Liver (tissue), 9 donors: ENCODE data around the gene IMPA2. TPM values are rescaled to one million over a fixed set of nuclear protein-coding genes. Genes with fewer than 3 reads are reported as not detected.

Source experiments
- DNase-seq: peaks from one replicate; pipeline ENCODE4 v3.0.0-alpha.2; 2017; ENCODE audit warnings: low spot score
- H3K27ac ChIP-seq, 2 donors: one replicate each; pipeline ENCODE4 v1.7.0; 2013; ENCODE audit warnings: inconsistent platforms in 2 of 2, low read length in 2 of 2, control low read depth in 1 of 2, low read depth in 1 of 2, mild to moderate bottlenecking in 1 of 2
- H3K27me3 ChIP-seq, 4 donors: one replicate each; pipeline versions ENCODE4 v1.6.1 to v1.7.0; 2013; ENCODE audit warnings: low read length in 3 of 4, inconsistent platforms in 1 of 4, mild to moderate bottlenecking in 1 of 4, moderate library complexity in 1 of 4; ENCODE audit not compliant: control insufficient read depth in 4 of 4, insufficient read depth in 4 of 4
- H3K36me3 ChIP-seq, 4 donors: one replicate each; pipeline versions ENCODE4 v1.6.1 to v1.7.0; 2013; ENCODE audit warnings: low read length in 3 of 4, mild to moderate bottlenecking in 3 of 4, low read depth in 1 of 4, moderate library complexity in 1 of 4; ENCODE audit not compliant: control insufficient read depth in 4 of 4, insufficient read depth in 3 of 4
- H3K4me1 ChIP-seq, 4 donors: one replicate each; pipeline versions ENCODE4 v1.6.1 to v1.7.0; 2013; ENCODE audit warnings: low read length in 3 of 4, mild to moderate bottlenecking in 3 of 4, moderate library complexity in 1 of 4; ENCODE audit not compliant: control insufficient read depth in 4 of 4, insufficient read depth in 4 of 4
- H3K4me3 ChIP-seq, 3 donors: one replicate each; pipeline versions ENCODE4 v1.6.1 to v1.7.0; 2013; ENCODE audit warnings: low read length in 3 of 3, control low read depth in 1 of 3, low read depth in 1 of 3, mild to moderate bottlenecking in 1 of 3
- H3K9ac ChIP-seq, 2 donors: one replicate each; pipeline ENCODE4 v1.7.0; 2013; ENCODE audit warnings: low read length in 2 of 2, mild to moderate bottlenecking in 2 of 2, moderate library complexity in 2 of 2, control low read depth in 1 of 2, low read depth in 1 of 2
- H3K9me3 ChIP-seq, 4 donors: one replicate each; pipeline versions ENCODE4 v1.6.1 to v1.7.0; 2013; ENCODE audit warnings: low read length in 3 of 4; ENCODE audit not compliant: control insufficient read depth in 4 of 4
- EGR1 ChIP-seq, 2 donors: IDR thresholded peaks; 2 replicates each; pipeline ENCODE4 v1.6.1; 2016 to 2018; ENCODE audit warnings: antibody characterized with exemption in 2 of 2, low read depth in 2 of 2
- FOXA1 ChIP-seq: IDR thresholded peaks from 2 replicates; pipeline ENCODE4 v1.6.1; 2016; ENCODE audit warnings: antibody characterized with exemption
- FOXA2 ChIP-seq: IDR thresholded peaks from 2 replicates; pipeline ENCODE4 v1.6.1; 2016; ENCODE audit warnings: antibody characterized with exemption
- GABPA ChIP-seq, 2 donors: IDR thresholded peaks in 1 of 2; conservative IDR thresholded peaks in 1 of 2; 2 replicates each; pipeline ENCODE4 v1.6.1; 2016; ENCODE audit warnings: antibody characterized with exemption in 2 of 2, mild to moderate bottlenecking in 1 of 2, moderate library complexity in 1 of 2
- HNF4A ChIP-seq, 2 donors: conservative IDR thresholded peaks; 2 replicates each; pipeline ENCODE4 v1.6.1; 2016; ENCODE audit warnings: antibody characterized with exemption in 2 of 2, mild to moderate bottlenecking in 2 of 2
- HNF4G ChIP-seq: IDR thresholded peaks from 2 replicates; pipeline ENCODE4 v1.6.1; 2016; ENCODE audit warnings: antibody characterized with exemption
- MAX ChIP-seq: IDR thresholded peaks from 2 replicates; pipeline ENCODE4 v1.6.1; 2016; ENCODE audit warnings: antibody characterized with exemption
- RAD21 ChIP-seq, 2 donors: IDR thresholded peaks; 2 replicates each; pipeline ENCODE4 v1.6.1; 2016; ENCODE audit warnings: antibody characterized with exemption in 2 of 2, mild to moderate bottlenecking in 2 of 2
- RXRA ChIP-seq, 2 donors: IDR thresholded peaks; 2 replicates each; pipeline ENCODE4 v1.6.1; 2017 to 2018; ENCODE audit warnings: antibody characterized with exemption in 2 of 2, mild to moderate bottlenecking in 1 of 2
- SP1 ChIP-seq: IDR thresholded peaks from 2 replicates; pipeline ENCODE4 v1.6.1; 2018; ENCODE audit warnings: antibody characterized with exemption, mild to moderate bottlenecking
- TAF1 ChIP-seq: conservative IDR thresholded peaks from 2 replicates; pipeline ENCODE4 v1.6.1; 2016; ENCODE audit warnings: antibody characterized with exemption, mild to moderate bottlenecking
- YY1 ChIP-seq: IDR thresholded peaks from 2 replicates; pipeline ENCODE4 v1.6.1; 2016; ENCODE audit warnings: antibody characterized with exemption, mild to moderate bottlenecking
- ZBTB33 ChIP-seq: IDR thresholded peaks from 2 replicates; pipeline ENCODE4 v1.6.1; 2016; ENCODE audit warnings: antibody characterized with exemption
- WGBS: extraction: QIAGEN DNeasy Blood & Tissue Kit; methylation state at CpG from one replicate; pipeline ENCODE4 v1.1.7; 2013; 5-methylcytosine and 5-hydroxymethylcytosine counted together
- polyA plus RNA-seq, 2 donors: library from polyadenylated mRNA; stranded (reverse) in 1 of 2; unstranded in 1 of 2; fragments of 200-250 nt in 1 of 2; fragments of >200 nt in 1 of 2; fragmentation: Nextera tagmentation in 1 of 2; extraction: Ambion mirVana in 1 of 2; gene quantifications; one replicate each; pipeline versions ENCODE4 v1.2.1 to v1.2.3, GENCODE V29; 2013 to 2015
- total RNA-seq, 2 donors: library from RNA; depleted of rRNA; stranded (reverse); fragments of >200 nt; gene quantifications; one replicate each; pipeline ENCODE4 v1.2.3, GENCODE V29; 2014
- TF ChIP-seq, protein P1 (sequence below): IDR thresholded peaks from 2 replicates; pipeline ENCODE4 v1.6.1; 2016; ENCODE audit warnings: antibody characterized with exemption
- TF ChIP-seq, protein P2 (sequence below): fragments of 150-350 bp; IDR thresholded peaks from 2 replicates; pipeline ENCODE4 v1.5.1; 2017; ENCODE audit warnings: improper control_type of control experiment, low read depth, low read length; ENCODE audit not compliant: missing input control
- donor health status: healthy.
- donor health status: healthy.
- donor health status: healthy.
- donor health status: healthy.
- donor health status: healthy.

IMPA2 gene
- total and polyA plus RNA-seq, 4 donors = 27.5 to 55.8 (median 48.2) TPM

GRCh38 chr18:12027046-12027445 lies 45.7 kb downstream of the IMPA2 start (continued):
- TF ChIP-seq ZBTB33 = peak; percentile 74

DNA sequence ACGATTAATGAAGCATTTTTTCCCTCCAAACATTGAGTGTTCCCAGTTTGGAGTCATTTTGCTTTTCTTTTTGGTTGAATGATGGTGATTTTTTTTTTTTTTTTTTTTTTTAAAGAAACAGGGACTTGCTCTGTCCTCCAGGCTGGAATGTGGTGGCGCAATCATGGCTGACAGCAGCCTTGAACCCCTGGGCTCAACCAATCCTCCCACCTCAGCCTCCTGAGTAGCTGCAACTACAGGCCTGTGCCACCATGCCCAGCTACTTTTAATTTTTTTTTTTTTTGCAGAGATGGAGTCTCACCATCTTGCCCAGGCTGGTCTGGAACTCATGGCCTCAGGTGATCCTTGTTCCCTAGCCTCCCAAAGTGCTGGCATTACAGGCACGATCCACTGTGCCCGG lies 46.2 kb downstream of the IMPA2 start:
- Histone ChIP-seq H3K9ac (no peak overlapping the region), H3K27ac (peak overlapping the region in 1 of 2 donors; percentile 88)

DNA sequence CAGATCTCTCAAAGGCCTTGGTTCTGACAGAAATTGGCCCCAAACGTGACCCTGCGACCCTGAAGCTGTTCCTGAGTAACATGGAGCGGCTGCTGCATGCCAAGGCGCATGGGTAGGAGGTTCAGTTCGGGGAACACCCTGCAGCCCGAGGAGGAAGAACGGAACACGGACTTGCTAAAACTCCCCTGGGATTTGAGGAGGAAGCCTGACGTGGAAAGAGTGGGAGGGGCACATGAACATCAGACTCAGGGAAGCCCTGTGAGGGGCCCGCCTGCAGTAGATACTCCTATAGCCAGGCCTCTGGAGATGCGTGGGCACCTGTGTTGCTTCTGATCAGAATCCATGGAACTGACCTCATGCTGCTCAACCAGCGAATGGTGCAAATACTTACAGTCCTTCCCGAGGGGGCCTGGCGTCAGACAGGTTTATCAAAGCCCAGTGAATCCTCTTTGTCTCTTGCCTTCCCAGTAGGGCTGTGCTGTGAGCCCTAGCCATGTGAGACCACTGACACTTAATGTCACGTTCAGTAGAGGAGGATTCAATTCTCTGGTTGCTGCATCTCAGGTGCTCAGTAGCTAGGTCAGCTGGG lies 46.8 kb downstream of the IMPA2 start:
- no peak overlapping the region for H3K9ac ChIP-seq
- H3K4me3 ChIP-seq = no peak overlapping the region
- H3K9me3 ChIP-seq = no peaks in the 10 kb centered on the region
- peaks cover 0 to 18% (median 7%) of the 10 kb centered on the region in 4 donors for H3K36me3 ChIP-seq
- H3K27me3 ChIP-seq = no peaks in the 10 kb centered on the region
- peaks cover 2 to 12% (median 6%) of the 10 kb centered on the region in 4 donors for H3K4me1 ChIP-seq
- no peak for DNase-seq
- 91% methylated on average over 15 of the region's 15 CpGs for WGBS
- H3K27ac ChIP-seq = no peak overlapping the region
- TF ChIP-seq TAF1 = no peak
- no peak for TF ChIP-seq HNF4G
- no peak for TF ChIP-seq RAD21 (IDR thresholded peaks at IDR 0.05)
- no peak for TF ChIP-seq RXRA (IDR thresholded peaks at IDR 0.05)
- no peak for TF ChIP-seq HNF4A (conservative IDR thresholded peaks at IDR 0.05)
- TF ChIP-seq, protein P1, sequence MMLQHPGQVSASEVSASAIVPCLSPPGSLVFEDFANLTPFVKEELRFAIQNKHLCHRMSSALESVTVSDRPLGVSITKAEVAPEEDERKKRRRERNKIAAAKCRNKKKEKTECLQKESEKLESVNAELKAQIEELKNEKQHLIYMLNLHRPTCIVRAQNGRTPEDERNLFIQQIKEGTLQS = no peak
- TF ChIP-seq FOXA1 = no peak
- no peak for TF ChIP-seq SP1
- no peak for TF ChIP-seq ZBTB33
- TF ChIP-seq MAX = no peak
- no peak for TF ChIP-seq GABPA (IDR thresholded peaks at IDR 0.05 in 1 of 2, conservative IDR thresholded peaks at IDR 0.05 in 1 of 2)
- no peak for TF ChIP-seq YY1

More for the DNA sequence above, 46.2 kb downstream of the IMPA2 start:
- H3K27me3 ChIP-seq = no peaks in the 10 kb centered on the region
- peaks cover 0 to 19% (median 7%) of the 10 kb centered on the region in 4 donors for H3K36me3 ChIP-seq
- WGBS = 88% methylated on average over 4 of the region's 4 CpGs
- peaks cover 2 to 12% (median 6%) of the 10 kb centered on the region in 4 donors for H3K4me1 ChIP-seq
- no peaks in the 10 kb centered on the region for H3K9me3 ChIP-seq
- no peak overlapping the region for H3K4me3 ChIP-seq
- no peak for DNase-seq
- TF ChIP-seq FOXA2 (no peak), ZBTB33 (no peak), SP1 (no peak), YY1 (no peak), EGR1 (IDR thresholded peaks at IDR 0.05; ENCODE audit: low read depth in 2 of 2) (no peak)
- TF ChIP-seq, protein P2, sequence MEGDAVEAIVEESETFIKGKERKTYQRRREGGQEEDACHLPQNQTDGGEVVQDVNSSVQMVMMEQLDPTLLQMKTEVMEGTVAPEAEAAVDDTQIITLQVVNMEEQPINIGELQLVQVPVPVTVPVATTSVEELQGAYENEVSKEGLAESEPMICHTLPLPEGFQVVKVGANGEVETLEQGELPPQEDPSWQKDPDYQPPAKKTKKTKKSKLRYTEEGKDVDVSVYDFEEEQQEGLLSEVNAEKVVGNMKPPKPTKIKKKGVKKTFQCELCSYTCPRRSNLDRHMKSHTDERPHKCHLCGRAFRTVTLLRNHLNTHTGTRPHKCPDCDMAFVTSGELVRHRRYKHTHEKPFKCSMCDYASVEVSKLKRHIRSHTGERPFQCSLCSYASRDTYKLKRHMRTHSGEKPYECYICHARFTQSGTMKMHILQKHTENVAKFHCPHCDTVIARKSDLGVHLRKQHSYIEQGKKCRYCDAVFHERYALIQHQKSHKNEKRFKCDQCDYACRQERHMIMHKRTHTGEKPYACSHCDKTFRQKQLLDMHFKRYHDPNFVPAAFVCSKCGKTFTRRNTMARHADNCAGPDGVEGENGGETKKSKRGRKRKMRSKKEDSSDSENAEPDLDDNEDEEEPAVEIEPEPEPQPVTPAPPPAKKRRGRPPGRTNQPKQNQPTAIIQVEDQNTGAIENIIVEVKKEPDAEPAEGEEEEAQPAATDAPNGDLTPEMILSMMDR = no peak
